ENCODE results near the gene MAP3K5. TPM values are rescaled to one million over a fixed set of nuclear protein-coding genes. Genes with fewer than 3 reads are reported as not detected.

MAP3K5 gene
- total RNA-seq, 2 experiments from 2014 or later, result 15.0 to 15.1 TPM

DNA sequence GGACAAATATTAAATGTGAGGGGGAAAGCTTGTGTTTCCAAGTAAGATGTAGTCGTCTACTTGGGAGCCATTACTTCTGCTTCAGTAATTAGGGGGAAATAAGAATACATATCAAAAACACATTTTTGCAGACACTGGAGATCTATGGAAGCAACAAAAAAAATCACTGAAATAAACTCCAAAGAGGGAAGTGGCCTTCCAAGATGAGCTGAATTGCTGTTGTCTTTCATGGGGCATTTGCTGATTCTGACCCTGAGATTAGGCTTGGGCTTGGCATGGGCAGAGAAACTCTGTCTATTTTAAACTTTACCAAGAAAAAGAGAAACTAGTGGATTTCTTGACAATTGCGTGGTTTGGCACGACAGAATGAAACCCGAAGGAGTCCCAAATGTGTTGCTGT lies 120.1 kb downstream of the MAP3K5 start:
- H3K27me3 Mint-ChIP-seq (ENCODE audit: low read depth), result no peaks in the 10 kb centered on the region
- H3K36me3 Mint-ChIP-seq (ENCODE audit: low read depth), result peaks cover 16% of the 10 kb centered on the region
- no peaks in the 10 kb centered on the region for H3K9me3 Mint-ChIP-seq (ENCODE audit: insufficient read depth)
- ChIA-PET CTCF (no interaction called here), POLR2A (no interaction called here)
- no peak overlapping the region for H3K27ac Mint-ChIP-seq
- ATAC-seq (no peak), DNase-seq (no peak)
- H3K4me3 Mint-ChIP-seq, result no peak overlapping the region
- H3K4me1 Mint-ChIP-seq (ENCODE audit: low read depth), result no peaks in the 10 kb centered on the region

DNA sequence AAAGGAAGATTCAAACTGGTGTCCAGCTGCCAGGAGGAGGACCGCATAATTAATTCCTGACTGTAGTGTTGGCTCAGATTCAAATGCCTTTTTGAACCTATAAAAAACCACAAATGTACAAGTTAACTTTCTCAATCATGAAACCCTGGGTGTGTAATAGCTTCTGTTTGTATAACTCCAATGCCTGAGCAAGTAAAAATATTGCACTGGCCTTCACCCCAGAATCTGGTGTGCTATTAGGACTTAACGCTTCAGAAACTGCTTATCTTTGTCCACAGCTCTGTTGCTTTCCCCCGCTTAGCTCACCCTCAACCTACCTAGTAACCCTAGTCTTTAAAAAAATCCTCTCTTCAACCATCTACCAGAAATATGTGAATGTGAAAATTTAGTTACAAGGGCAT lies 123.0 kb downstream of the MAP3K5 start:
- ChIA-PET POLR2A (interaction anchor here (0.6 to 0.7 kb wide), 2 partner anchors 11 to 123 kb away, joined by 3 to 4 read pairs; partner anchors contain the start of gene MAP3K5), CTCF (interaction anchor here (1.3 kb wide), 1 partner anchor 123 kb away, joined by 5 read pairs; the partner anchor contains the start of gene MAP3K5)
- no peak overlapping the region for H3K27ac Mint-ChIP-seq
- H3K4me1 Mint-ChIP-seq (ENCODE audit: low read depth), result no peaks in the 10 kb centered on the region
- no peak for ATAC-seq
- no peaks in the 10 kb centered on the region for H3K9me3 Mint-ChIP-seq (ENCODE audit: insufficient read depth)
- peaks cover 16% of the 10 kb centered on the region for H3K36me3 Mint-ChIP-seq (ENCODE audit: low read depth)
- no peak for DNase-seq
- H3K4me3 Mint-ChIP-seq, result no peak overlapping the region
- H3K27me3 Mint-ChIP-seq (ENCODE audit: low read depth), result no peaks in the 10 kb centered on the region

DNA sequence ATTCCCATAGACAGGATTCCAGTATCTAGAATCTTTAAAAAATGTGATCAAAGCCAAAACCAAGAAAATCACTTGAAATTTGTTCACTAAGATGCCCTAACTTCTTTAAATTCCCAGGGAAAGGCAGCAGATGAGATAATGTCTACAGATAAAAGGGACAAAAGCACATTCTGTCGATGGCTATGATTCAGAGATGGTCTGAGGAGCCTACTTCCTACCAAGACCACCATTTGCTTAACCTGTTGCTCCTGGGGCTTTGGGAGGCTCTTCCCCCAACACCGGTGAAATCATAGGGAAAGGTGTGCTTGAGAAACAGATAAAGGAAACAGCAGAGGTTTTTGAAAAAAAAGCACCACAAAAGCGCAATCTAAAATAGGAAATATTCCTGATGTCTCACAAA lies 123.7 kb downstream of the MAP3K5 start:
- DNase-seq (no peak), ATAC-seq (no peak)
- H3K36me3 Mint-ChIP-seq (ENCODE audit: low read depth), result peaks cover 13% of the 10 kb centered on the region
- no peak overlapping the region for H3K27ac Mint-ChIP-seq
- no peaks in the 10 kb centered on the region for H3K4me1 Mint-ChIP-seq (ENCODE audit: low read depth)
- no peak overlapping the region for H3K4me3 Mint-ChIP-seq
- POLR2A ChIA-PET, result no interaction called here
- H3K9me3 Mint-ChIP-seq (ENCODE audit: insufficient read depth), result no peaks in the 10 kb centered on the region
- H3K27me3 Mint-ChIP-seq (ENCODE audit: low read depth), result no peaks in the 10 kb centered on the region
- CTCF ChIA-PET, result interaction anchor here (1.0 to 1.4 kb wide), 3 partner anchors 24 to 124 kb away, joined by 4 to 5 read pairs (median 4); partner anchors contain the start of gene MAP3K5

DNA sequence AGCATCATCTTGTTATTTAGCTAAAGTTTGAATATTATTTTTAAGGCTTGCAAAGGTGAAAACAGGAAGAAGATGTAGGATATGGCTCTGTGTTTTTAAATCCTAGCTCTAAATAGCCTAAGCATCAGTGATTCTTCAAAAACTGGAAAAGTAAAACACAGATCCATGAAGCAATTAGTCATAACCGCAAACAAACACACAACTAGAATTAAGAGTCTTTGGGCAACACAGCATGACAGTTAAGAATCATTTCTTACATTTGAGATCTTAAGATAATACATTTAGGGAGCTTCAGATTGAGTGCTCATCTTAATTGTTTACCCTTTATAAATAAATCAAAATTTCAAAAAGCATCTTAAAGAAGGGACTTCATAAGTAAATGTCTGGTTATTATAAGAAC lies 126.2 kb downstream of the MAP3K5 start:
- Mint-ChIP-seq H3K27ac (no peak overlapping the region), H3K4me3 (no peak overlapping the region), H3K27me3 (ENCODE audit: low read depth) (no peaks in the 10 kb centered on the region), H3K9me3 (ENCODE audit: insufficient read depth) (no peaks in the 10 kb centered on the region), H3K36me3 (ENCODE audit: low read depth) (peaks cover 3% of the 10 kb centered on the region), H3K4me1 (ENCODE audit: low read depth) (no peaks in the 10 kb centered on the region)
- DNase-seq (no peak), ATAC-seq (no peak)
- ChIA-PET CTCF (interaction anchor here (1.3 kb wide), 1 partner anchor 33 kb away, joined by 3 read pairs; no protein-coding TSS in a partner anchor), POLR2A (no interaction called here)

DNA sequence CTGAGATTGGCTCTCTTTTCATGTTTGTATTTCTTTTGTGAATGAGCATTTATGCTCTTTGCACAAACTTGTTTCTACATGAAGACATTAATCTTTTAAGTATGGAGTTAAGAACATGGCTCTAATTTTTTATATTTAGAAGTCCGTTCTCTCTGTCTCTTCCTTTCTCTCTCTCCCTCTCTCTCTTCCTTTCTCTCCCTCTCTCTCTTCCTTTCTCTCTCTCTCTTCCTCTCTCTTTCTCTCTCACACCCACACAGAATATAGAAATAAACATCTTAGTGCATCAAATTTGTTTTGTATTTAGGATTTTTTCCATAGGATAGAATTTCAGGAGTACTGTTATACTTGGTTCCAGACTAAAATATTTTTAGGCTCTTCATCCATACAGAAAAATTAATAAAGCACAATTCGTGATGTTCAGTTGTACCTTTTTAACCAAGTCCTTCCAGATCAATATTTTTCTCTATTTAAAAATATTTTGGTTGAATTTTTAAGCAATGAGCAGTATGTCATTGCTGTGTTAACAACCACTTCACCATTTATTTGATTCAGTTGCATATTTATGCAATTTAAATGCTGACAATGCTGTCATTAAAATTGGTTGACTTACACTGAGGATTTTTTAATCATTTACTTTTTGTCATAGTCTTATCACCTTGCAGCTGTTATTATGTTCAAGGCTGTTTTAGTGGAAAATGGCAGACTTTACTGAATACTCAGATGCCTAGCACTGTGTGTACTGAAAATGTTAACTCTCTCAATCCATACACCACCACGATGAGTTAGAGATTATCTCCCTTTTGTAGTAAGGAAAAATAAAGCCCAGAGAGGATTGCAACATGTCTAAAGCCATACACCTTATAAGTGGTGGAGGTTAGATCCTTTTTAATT lies 129.7 kb downstream of the MAP3K5 start:
- H3K27ac Mint-ChIP-seq, result no peak overlapping the region
- DNase-seq, result no peak
- no peak overlapping the region for H3K4me3 Mint-ChIP-seq
- no peaks in the 10 kb centered on the region for H3K9me3 Mint-ChIP-seq (ENCODE audit: insufficient read depth)
- ChIA-PET POLR2A (no interaction called here), CTCF (no interaction called here)
- H3K27me3 Mint-ChIP-seq (ENCODE audit: low read depth), result no peaks in the 10 kb centered on the region
- H3K4me1 Mint-ChIP-seq (ENCODE audit: low read depth), result no peaks in the 10 kb centered on the region
- peaks cover 6% of the 10 kb centered on the region for H3K36me3 Mint-ChIP-seq (ENCODE audit: low read depth)
- ATAC-seq, result no peak

DNA sequence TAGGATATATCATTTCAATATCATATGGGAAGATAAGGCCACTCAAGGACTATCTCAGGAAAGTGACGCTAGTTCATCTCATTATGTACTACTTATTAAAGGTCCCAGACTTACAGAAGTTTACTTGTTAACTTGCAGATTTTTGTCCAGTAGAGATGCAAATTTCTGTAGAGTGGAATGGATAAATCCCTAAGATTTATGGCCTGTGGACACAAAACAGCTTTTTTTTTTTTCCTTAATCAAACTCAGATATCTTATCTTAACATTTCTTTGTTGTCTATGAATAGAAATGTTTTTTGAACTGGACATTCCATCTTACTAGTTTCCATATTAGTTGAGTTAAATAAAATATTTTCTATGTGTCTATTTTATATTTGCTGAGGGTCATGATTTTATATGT lies 131.6 kb downstream of the MAP3K5 start:
- H3K4me3 Mint-ChIP-seq, result no peak overlapping the region
- CTCF ChIA-PET, result interaction anchor here (1.1 to 1.6 kb wide), 2 partner anchors 17 to 131 kb away, joined by 3 to 4 read pairs; partner anchors contain the start of gene MAP3K5
- H3K36me3 Mint-ChIP-seq (ENCODE audit: low read depth), result peaks cover 8% of the 10 kb centered on the region
- H3K27me3 Mint-ChIP-seq (ENCODE audit: low read depth), result no peaks in the 10 kb centered on the region
- POLR2A ChIA-PET, result no interaction called here
- ATAC-seq, result no peak
- no peaks in the 10 kb centered on the region for H3K9me3 Mint-ChIP-seq (ENCODE audit: insufficient read depth)
- no peak for DNase-seq
- H3K4me1 Mint-ChIP-seq (ENCODE audit: low read depth), result peaks cover 6% of the 10 kb centered on the region
- H3K27ac Mint-ChIP-seq, result no peak overlapping the region

DNA sequence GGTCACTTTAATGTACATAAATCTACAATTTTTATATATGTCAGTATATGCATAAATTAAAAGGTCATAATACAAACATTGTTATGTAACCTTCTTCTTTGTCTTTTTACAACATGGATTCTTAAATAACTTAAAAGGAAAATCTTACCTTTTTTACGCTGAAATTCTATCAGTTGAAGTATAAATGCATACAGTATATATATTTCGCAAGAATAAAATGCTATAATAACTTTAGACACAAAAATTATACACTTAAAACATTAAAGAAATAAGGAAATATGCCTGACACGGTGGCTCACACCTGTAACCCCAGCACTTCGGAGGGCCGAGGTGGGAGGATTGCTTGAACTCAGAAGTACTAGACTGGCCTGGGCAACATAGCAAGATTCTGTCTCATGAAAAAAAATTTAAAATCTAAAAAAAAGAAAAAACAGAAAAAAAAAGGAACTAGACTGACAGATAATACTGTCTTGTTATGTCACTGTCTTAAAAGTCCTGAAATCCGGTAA lies 132.2 kb downstream of the MAP3K5 start:
- H3K27me3 Mint-ChIP-seq (ENCODE audit: low read depth), result no peaks in the 10 kb centered on the region
- peaks cover 7% of the 10 kb centered on the region for H3K4me1 Mint-ChIP-seq (ENCODE audit: low read depth)
- no peak for DNase-seq
- no peak overlapping the region for H3K4me3 Mint-ChIP-seq
- ATAC-seq, result no peak
- H3K36me3 Mint-ChIP-seq (ENCODE audit: low read depth), result peaks cover 14% of the 10 kb centered on the region
- ChIA-PET POLR2A (no interaction called here), CTCF (no interaction called here)
- H3K9me3 Mint-ChIP-seq (ENCODE audit: insufficient read depth), result no peaks in the 10 kb centered on the region
- H3K27ac Mint-ChIP-seq, result no peak overlapping the region

DNA sequence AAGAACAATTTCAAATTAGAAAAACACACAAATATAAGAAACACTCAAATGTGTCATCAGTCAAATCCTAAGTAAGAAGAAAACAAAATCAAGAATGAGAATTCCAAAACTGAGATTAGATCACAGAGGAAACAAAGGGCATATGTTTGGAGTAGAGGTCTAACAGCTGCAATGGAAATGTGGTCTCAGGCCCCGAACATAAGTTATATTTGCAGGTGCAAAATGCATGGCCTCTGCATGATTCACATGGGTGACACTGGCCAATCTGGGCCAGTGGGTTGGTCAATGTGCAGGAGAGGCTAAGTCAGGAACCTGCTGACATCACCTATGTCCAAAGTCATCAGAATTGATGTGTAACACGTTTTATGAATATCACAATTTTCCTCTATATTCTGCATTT lies 133.6 kb downstream of the MAP3K5 start:
- Mint-ChIP-seq H3K27ac (no peak overlapping the region), H3K4me3 (no peak overlapping the region), H3K4me1 (ENCODE audit: low read depth) (peaks cover 11% of the 10 kb centered on the region), H3K9me3 (ENCODE audit: insufficient read depth) (no peaks in the 10 kb centered on the region), H3K27me3 (ENCODE audit: low read depth) (no peaks in the 10 kb centered on the region), H3K36me3 (ENCODE audit: low read depth) (peaks cover 15% of the 10 kb centered on the region)
- DNase-seq (no peak), ATAC-seq (no peak)
- POLR2A ChIA-PET, result no interaction called here
- CTCF ChIA-PET, result interaction anchor here (0.6 to 1.8 kb wide), 4 partner anchors 14 to 171 kb away, joined by 3 to 8 read pairs (median 6); partner anchors contain the start of gene MAP3K5

DNA sequence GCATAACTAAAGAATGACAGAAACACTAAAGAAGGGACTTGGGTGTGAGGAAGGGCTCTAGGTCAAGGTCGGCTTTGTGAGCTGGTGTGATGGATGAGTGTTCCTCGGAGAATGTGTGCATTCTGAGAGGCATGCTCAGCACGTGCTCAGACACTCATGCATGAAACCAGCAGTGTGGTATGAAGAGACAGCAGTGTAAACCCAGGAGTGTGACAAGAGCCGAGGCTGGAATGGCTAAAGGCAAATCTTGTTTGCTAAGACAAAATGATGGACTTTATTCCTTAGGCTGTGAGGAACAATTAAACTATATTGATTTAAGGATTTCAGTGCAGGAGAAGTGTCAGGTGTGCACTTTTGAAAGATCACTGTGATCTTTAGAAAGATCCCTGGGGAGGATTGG lies 134.6 kb downstream of the MAP3K5 start:
- Mint-ChIP-seq H3K4me1 (ENCODE audit: low read depth) (peaks cover 12% of the 10 kb centered on the region), H3K9me3 (ENCODE audit: insufficient read depth) (no peaks in the 10 kb centered on the region), H3K27ac (no peak overlapping the region), H3K27me3 (ENCODE audit: low read depth) (no peaks in the 10 kb centered on the region), H3K36me3 (ENCODE audit: low read depth) (peaks cover 13% of the 10 kb centered on the region), H3K4me3 (no peak overlapping the region)
- CTCF ChIA-PET, result interaction anchor here (0.7 to 1.8 kb wide), 2 partner anchors 24 to 135 kb away, joined by 3 to 5 read pairs; partner anchors contain the start of gene MAP3K5
- DNase-seq (no peak), ATAC-seq (no peak)
- POLR2A ChIA-PET, result no interaction called here

DNA sequence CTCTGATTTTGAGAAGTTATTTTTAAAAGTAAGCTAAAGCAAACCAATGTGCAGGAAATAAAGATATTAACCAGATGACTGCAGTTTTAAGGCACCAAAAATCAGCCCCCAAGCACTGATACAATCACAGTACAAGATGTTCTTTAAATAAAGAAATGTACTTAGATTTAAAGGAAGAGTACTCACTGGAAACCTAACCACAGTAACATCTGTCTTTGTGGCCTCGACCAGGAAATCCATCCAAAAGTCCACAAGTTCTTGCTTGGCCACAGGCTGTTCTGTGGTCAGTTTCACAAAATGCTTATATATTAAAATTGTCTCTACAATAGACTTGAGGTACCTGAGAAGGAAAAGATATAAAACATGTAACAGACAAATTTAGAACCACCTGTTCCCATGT lies 136.2 kb downstream of the MAP3K5 start:
- no peak overlapping the region for H3K27ac Mint-ChIP-seq
- no peaks in the 10 kb centered on the region for H3K9me3 Mint-ChIP-seq (ENCODE audit: insufficient read depth)
- ATAC-seq (no peak), DNase-seq (no peak)
- no peak overlapping the region for H3K4me3 Mint-ChIP-seq
- ChIA-PET POLR2A (no interaction called here), CTCF (interaction anchor here (1.2 to 1.9 kb wide), 3 partner anchors 9 to 136 kb away, joined by 3 to 12 read pairs (median 11); partner anchors contain the start of gene MAP3K5)
- peaks cover 16% of the 10 kb centered on the region for H3K36me3 Mint-ChIP-seq (ENCODE audit: low read depth)
- no peaks in the 10 kb centered on the region for H3K27me3 Mint-ChIP-seq (ENCODE audit: low read depth)
- peaks cover 12% of the 10 kb centered on the region for H3K4me1 Mint-ChIP-seq (ENCODE audit: low read depth)

DNA sequence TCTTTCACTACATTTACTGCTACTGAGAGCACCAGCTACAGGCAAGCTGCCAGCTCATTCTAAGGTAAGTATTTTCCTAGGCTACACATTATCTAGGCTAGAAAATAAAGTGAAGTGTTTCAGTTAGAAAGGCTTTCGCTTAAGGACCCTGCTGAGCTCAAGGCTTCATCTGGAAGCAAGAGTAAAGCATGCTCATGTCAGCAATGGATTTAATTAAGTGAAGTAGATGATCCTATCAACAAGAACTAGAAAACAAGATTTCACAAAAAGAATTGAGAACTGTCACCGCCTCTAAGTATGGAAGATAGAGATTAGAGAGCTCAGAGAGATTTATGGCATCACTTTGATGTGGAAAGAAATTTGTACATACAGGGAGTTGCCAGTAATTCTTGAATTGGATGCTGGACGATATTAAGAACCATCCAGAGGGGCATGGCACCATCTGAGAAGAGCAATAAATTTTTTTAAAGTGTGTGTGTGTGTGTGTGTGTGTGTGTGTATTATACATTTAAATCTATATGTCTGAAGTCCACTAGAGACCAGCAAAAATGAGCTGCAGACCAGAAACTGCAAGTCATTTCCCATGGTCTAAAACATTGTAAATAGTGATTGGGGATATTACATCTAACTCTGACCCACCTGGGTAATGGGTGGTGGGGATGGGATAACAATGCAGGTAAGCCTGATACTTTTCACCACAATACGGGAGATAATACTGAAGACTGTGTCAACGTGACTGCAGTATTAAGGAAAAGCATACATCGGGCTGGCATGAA lies 136.8 kb downstream of the MAP3K5 start:
- DNase-seq, result no peak
- H3K4me1 Mint-ChIP-seq (ENCODE audit: low read depth), result peaks cover 12% of the 10 kb centered on the region

More for the DNA sequence above, 136.8 kb downstream of the MAP3K5 start:
- Mint-ChIP-seq H3K27ac (no peak overlapping the region), H3K27me3 (ENCODE audit: low read depth) (no peaks in the 10 kb centered on the region), H3K4me3 (no peak overlapping the region), H3K9me3 (ENCODE audit: insufficient read depth) (no peaks in the 10 kb centered on the region), H3K36me3 (ENCODE audit: low read depth) (peaks cover 16% of the 10 kb centered on the region)
- POLR2A ChIA-PET, result no interaction called here
- CTCF ChIA-PET, result interaction anchor here (1.2 to 1.9 kb wide), 3 partner anchors 9 to 137 kb away, joined by 3 to 12 read pairs (median 11); partner anchors contain the start of gene MAP3K5
- no peak for ATAC-seq
